Stimulated activated CD8-positive, alpha-beta memory T cell treated with anti-CD3 and anti-CD28 coated beads, Interleukin-15, amount 100 ng/mL, for 1 hour (primary cell): ENCODE measurements around the gene SEC24D.

Experiments used
- DNase-seq: peaks from one replicate; pipeline ENCODE4 v3.0.0-alpha.2; 2020; ENCODE audit warnings: low read depth

SEC24D gene

DNA sequence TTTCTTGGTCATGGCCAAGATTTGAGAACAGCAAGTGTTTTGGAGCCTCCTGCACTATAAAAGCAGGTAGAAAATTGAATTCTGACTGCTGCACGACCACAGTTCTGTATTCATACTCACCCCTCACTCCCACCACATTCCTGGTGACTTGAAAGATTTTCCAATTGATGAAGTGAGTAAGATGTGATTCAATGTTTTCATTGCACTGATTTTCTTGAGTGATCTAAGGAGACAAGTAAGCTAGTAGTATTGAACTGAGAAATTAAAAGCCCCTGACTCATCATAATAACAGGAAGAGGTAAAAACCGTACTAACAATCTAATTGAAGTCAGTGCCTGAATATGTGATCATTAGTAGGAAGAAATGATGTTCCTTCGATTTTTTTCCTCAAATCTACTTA, 6.1 kb upstream of the SEC24D start:
- DNase-seq = no peak

DNA sequence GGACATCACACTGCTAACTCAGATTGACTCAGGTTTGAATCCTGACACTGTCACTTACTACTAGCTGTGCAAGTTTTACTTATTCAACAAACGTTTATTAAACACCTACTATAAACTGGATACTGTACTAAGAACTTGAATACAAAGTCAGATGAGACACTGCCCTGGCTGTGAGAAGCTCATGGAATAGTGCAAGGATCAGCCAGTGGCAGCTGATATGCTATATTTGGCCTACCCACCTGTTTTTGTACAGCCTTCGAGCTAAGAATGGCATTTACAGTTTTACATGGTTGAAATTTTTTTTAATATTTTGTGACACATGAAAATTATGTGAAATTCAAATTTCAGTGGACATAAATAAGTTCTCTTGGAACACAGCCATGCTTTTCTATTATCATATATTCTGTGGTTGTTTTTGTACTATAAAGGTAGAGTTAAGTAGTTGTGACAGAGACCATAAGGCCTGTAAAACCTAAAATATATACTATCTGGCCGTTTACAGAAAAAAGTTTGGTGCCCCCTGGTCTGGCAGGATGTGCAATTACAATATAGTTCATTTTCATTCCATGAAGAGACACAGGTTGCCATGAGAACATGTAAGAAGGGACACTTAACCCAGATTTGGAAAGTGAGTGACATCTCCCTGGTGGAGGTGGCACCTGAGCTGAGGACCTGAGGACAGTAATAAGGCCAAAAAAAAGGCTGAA, 3.4 kb upstream of the SEC24D start:
- DNase-seq = no peak

DNA sequence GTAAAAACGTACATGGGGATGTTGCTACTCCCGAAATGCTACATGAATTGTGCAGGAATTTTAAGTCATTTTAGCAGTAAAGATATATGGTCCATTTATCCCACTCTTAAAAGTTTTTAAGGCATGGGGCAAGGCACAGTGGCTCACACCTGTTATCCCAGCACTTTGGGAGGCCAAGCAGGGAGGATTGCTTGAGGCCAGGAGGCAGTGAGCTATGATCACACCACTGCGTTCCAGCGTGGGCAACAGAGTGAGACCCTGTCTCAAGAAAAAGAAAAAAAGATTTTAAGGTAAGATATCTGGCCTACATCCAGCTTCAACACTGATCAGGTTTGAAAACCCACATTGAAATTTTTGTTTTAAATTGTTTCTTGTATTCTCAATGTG, 1.2 kb upstream of the SEC24D start:
- DNase-seq = no peak

DNA sequence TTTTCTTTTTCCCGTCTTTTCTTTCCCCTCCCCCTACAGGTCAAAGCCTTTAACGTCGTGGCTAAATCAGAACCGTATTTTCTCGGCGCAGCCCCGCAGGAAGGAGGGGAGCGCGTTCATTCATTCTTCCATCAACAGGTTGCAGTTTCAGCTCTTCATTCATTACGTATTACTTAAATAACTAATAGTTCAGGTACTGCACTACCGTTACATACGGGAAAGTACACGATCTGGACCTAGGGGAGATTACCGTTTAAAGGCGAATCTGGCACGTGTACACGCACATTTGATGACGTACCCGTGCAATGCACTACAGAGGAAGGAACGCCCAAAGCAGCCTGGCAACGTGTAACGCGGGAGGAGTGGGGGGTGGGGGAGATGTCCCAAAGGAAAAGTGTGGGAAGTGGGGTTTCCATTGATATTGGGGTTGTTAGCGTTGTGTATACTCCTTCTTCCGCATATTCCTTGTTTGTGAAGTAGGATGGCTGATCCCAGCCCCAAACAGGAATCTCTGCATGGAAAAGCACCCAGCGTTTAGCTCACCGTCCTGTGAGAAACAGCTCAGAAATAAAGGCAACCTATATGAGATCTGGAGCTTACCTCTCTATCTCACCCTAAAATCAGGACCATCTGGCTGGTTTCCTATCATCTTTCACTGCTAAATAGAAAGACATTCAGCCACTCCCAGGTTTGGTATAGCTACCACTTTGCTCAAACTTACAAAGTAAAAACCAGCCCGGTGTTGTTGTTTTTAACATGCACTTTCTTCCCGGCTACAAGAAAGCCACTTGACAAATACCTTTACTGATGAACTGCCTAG, 585 bp upstream of the SEC24D start:
- no peak for DNase-seq

DNA sequence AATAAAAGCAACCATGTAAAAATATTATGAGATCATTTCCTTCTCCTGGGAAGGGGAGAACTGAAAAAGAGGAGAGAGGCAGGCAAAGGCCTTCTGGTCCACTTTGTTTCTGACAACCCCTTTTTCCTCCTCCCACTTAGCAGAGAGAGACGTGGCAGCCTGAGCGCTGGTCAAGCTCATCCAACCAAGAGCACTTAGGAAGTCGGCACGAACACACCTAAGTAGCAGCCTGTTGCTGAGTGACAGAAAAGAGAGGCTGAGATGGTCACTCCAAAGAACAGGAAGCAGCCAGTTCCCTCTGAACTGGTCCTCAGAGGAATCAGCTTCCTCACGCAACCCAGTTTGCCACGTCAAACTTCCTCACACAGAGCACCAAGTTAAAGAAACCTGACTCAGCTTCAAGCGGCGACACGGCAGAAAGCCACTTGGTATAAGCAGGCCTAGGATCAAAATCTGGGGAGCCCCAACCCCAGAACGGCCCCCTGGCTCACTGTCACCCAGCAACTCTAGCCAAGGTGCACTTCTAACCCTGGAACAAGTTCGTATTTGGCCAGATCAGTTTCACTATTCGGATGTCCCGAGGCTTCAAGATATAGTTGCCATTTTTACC, 861 bp downstream of the SEC24D start:
- DNase-seq = no peak

DNA sequence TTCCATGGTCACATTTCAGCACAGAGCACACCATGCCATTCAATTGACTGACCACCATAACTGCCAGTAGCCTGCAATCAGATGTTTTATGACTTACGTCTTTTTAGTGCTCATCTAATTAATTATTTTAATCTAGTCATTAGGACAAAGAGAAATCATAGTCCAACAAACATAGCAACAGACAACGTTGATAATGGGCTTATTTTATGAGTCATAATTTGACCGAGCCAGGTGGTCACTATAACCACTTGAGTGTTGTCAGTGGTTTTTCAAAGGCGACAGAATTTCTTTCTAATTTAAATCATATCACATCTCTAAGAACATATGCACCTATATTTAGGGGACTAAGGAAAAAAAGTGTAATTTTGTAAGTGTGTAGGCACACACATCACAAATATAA, 1.9 kb downstream of the SEC24D start:
- DNase-seq = no peak

DNA sequence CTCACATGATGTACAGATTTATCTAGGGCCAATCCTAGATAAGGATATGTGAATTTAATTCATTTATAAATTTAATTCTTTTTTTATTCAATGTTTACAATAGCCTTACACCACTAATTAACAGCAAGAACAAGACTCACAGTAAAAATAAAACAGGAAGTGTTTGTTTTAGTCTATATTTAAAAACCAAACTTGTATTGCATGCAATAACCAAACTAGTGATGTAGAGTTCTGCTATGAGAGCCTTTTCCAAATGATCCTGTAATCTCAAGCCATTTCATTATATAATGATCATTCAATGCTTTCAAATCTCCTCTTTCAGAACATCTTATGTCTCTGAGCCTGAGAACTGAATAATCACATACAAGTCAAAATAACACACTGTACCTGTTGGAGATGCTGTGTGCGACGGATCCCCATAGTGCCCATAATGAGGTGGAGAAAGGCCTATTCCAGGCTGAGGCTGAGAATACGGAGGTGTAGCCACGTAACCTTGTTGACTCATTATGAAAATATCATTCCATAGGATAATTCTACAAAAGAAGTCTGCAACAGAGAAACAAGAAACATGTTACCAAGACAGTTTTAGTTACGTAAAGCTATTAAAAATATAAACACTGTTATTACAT, 2.6 kb downstream of the SEC24D start:
- DNase-seq = no peak

DNA sequence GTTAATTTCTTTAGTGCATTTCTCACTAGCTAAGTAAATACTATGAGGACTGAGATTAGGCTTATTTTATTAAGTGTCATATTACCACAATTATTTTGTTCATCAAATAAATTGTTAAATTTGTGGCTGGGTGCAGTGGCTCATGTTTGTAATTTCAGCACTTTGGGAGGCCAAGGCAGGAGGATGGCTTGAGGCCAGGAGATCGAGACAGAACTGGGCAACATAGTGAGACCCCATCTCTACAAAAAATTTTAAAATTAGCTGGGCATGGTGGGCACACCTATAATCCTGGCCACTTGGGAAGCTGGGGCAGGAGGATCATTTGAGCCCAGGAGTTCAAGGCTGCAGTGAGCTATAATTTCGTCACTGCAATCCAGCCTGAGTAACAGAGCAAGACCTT, 6.8 kb downstream of the SEC24D start:
- no peak for DNase-seq

DNA sequence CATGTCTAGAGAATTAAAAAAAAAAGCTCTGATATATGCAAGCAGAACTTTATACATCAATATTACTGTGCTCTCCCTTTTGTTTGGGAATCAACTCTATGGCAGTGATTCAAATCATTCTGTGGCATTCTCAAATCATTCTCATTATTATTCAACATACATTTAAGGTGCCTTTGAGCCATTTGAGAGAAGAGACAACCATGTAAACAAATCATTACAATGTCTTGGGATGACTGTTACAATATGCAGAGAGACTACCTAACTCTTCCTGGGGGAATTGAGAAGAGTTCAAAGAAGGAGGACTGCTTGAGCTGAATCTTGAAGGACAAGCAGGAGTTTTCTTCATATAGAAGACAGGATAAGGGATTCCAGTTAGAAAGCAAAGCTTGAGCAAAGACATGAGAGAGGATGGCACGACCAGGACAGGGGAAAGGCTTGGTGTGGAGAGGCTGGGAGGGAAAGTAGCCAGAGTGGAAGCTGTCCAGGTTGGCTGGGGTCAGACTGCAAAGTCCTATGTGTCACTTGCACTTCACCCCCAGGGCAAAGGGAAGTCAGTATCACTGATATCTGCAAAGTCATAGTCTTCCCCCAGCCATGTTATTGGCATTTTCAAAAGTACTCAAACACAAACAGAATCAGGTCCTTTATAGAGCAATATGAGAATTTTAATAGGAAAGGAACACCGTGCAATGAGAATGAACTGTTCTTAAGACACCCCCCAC, 9.0 kb downstream of the SEC24D start:
- no peak for DNase-seq

DNA sequence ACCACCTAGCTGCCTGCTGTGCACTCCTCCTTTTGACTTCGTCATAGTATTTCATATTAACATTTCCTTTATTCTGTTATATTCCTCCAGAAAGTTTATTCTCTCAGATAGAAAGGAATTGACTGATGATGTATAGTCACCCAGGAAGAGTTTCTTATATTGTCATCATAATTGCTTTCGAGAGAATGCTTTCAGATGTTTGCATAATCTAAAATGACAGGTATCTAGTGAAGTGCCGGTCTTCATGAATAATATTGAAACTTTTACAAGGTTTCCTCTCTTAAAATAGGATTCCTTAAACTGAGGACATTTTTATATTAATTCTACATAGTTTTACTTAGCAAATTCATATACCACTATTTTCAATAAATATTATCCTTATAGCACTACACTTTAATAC, 10.1 kb downstream of the SEC24D start:
- no peak for DNase-seq

DNA sequence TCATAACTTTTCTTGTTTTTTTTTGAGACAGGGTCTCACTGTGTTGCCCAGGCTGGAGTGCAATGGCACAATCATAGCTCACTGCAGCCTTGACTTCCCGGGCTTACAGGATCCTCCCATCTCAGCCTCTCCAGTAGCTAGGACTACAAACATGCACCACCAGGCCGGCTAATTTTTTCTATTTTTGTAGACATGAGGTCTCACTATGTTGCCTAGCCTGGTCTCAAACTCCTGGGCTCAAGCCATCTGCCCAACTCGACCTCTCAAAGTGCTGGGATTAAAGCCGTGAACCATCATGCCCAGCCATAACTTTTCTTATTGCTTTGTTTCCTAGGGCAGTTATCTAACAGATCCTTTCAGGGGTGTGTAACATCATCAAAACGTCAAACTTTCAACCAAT, 11.8 kb downstream of the SEC24D start:
- no peak for DNase-seq

DNA sequence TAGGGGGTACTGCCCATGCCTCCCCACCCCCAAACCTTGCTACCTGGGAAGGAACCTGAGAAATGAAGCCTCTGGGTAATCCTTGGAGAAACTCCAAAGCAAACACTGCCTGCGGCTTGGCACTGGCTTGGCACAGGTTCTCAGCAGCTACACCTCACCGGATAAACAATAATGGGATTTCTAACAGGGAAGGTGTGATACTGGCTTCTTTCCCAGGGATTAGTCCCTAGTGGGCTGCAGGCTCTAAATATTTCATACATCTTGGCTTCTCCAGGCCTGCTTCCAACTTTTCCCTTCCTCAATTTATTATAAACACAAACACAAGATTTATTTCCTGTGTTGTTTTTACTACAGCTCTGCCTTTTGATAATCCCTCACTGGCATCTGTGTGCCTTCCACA, 12.5 kb downstream of the SEC24D start:
- DNase-seq = no peak

DNA sequence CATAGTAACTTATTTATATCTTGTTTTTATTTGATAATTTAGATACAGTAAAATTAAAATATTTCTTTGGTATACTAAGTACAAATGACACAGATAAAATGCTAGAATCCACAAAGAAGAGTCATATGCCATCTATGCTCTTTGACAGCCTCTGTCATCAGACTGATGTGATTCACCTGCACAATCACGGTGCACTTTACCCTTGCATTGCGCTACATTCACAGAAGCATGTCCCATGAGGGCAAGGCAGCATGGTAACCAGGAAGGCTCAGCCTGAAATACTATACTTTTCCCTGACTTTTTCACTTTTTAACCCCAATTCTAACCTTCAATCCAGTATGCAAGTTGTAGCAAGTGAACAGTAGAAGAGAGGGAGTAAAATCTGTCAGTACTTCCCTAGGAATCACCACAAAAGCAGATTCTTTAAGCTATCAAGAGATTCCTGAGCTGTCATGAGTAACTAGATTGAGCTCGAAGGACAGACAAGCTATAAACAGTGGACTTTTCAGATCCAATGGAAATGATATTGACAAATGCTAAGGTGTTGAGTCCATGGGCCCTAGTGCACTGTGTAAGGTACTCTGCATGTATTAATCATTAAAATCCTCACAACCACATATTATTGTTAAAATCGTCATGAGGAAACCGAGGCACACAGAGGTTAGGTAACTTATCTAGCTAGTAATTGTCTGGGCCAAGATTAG, 14.2 kb downstream of the SEC24D start:
- no peak for DNase-seq

DNA sequence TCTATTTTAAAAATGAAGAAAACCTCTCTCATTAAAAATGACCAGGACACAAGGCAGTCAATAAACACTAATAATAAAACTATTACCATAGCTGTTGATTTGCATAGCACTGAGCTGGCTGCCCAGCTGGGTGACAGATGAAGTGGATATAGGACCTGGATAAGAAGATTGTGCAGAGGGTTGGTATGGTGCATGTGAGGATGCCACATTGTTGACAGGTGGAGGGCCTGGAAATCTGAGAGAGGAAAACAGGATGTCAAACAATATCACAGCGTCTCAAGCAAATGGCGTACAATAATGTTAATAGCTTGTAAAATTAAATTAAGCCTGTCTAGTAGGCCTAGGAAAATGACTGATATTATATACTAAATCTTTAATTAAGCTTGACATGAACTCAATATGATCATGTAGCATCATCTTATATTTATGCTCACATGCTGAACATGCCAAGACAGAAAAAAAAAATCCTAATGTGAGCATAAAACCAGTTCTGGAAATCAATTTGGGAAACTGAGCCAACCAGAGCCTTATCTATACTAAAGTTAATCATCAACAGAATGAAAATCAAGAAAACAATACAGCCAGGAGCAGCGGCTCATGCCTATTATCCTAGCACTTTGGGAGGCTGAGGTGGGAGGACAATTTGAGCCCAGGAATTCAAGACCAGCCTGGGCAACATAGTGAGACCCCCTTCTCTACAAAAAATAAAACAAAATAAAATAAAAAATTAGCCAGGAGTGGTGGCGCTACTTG, 18.6 kb downstream of the SEC24D start:
- no peak for DNase-seq

DNA sequence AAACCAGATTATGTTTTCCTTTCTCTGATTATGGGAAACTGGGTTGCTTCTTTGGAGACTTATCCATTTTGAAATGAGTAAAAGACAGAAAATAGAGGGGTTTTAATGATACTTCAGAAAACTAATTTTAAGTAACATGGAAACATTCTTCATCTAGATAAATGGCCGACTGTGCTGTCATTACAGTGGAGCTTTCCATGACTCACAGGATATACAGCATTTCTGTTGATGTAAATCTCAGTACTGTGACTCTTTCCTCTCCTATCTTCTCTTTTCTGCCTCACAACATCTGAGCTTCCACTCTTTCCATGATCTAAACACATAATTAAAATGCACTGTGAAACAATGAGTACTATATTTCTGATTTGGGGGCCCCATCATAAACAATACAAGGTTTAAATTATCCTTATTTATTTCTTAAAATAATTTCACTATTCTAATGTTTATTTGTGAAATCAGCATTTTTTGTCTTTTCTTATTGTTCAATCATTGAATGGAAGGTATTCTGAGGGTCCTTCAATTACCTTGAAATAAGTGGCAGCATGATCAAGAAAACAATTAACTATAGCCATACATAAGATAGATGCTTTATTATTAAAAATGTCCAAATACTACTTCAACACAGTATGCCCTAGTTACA, 19.3 kb downstream of the SEC24D start:
- no peak for DNase-seq

DNA sequence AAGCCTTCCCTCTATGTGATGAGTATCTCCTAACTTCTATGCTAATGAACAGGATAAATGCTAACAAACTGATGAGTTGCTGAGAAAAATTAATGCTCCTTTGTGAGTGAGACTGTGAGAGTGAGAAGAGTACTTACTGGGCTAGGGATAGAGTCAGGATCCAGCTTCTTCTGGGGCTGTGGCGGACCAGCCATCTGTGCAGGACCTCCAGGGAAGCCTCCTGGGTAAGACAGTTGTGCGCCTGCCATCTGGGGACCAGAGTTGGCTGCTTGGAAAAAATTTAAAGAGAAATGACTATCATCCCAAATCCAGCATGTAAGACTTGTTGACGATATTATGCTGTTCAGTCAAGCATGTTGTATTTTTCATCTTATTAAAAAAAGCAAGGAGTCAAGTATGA, 21.0 kb downstream of the SEC24D start:
- DNase-seq = no peak

DNA sequence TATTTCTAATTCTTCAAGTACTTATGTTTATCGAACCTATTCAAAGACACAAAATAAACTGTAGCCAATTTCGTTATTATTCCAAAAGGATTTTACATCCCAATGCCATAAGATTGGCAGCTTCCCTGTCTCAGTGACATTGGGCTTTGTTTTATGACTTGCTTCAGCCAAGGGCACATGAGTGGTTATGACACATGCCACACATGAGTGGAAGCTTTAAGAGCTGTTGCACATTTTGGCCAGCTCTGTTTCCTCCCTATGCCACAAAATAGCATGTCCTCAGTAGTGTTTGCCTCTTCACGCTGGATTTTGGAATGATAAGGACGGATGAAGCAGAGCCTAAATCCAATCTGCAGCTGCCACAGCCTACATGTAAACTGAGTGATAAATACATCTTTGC, 21.9 kb downstream of the SEC24D start:
- DNase-seq = no peak

DNA sequence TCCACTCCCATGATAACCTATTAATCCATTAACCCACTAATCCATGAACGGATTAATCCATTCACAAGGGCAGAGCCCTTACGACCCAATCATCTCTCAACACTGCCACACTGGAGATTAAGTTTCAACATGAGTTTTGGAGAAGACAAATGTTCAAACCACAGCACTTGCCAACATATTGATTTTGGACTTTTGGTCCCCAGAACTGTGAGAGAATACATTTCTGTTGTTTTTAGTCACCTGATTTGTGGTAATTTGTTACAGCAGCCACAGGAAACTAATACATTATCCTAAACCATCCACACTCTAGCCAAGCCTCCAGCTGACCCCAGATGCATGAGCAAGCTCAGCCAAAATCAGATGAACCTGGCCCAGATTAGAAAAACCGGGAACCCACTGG, 22.4 kb downstream of the SEC24D start:
- no peak for DNase-seq

DNA sequence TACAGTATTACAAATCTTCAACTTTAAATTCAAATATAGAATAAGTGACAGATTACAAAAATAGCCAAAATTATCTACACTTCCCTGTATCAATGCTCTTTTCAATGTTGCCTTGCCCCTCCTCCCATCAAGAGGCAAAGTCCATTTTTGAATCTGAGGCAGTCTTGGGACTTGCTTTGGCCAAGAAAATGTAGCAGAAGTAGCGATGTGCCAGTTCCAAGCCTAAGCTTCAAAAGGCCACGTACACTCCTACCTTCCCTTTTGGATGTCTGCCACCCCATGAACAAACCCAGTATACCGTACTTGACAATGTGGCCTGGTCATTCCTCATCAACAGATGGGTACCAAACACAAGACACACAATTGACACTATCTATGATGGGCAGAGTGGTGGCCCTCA, 24.1 kb downstream of the SEC24D start:
- DNase-seq = no peak

DNA sequence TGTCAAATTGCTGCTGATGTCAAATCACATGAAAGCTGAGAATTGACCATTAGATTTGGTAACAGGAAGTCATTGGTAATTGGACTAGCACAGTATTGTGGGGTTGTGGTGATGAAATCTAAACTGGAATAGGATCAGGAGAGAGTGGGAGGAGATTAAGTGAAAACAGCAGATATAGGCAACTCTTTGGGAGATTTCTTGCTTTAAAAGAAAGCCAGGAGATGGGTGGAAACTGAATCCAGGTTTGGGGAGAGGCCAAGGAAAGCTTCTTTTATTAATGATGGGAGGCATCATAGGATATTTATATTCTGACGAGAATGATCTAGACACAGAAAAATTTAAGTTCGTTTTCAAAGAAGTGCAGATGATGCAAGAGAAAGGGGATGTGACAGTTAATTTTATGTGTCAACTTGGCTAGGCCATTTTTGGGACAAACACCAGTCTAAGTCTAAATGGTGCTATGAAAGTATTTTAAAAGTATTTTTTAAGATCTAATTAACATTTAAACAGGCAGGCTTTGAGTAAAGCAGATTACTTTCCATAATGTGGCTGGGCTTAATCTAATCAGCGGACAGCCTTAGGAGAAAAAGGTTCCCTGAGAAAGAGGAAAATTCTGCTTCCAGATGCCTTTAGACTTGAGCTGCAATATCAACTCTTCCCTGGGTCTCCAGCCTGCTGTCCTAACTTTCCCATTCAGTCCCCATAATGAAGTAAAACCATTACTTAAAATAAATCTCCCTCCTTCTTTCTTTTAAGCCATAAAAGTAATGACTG, 24.7 kb downstream of the SEC24D start:
- no peak for DNase-seq
